ENCODE measurements around the gene NBAS.

- TF ChIP-seq, protein P1, sequence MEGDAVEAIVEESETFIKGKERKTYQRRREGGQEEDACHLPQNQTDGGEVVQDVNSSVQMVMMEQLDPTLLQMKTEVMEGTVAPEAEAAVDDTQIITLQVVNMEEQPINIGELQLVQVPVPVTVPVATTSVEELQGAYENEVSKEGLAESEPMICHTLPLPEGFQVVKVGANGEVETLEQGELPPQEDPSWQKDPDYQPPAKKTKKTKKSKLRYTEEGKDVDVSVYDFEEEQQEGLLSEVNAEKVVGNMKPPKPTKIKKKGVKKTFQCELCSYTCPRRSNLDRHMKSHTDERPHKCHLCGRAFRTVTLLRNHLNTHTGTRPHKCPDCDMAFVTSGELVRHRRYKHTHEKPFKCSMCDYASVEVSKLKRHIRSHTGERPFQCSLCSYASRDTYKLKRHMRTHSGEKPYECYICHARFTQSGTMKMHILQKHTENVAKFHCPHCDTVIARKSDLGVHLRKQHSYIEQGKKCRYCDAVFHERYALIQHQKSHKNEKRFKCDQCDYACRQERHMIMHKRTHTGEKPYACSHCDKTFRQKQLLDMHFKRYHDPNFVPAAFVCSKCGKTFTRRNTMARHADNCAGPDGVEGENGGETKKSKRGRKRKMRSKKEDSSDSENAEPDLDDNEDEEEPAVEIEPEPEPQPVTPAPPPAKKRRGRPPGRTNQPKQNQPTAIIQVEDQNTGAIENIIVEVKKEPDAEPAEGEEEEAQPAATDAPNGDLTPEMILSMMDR (IDR thresholded peaks at IDR 0.05; ENCODE audit: low read depth, low read length) = no peak
- TF ChIP-seq MAX (IDR thresholded peaks at IDR 0.05; ENCODE audit: low read depth, low read length) (no peak), MYC (IDR thresholded peaks at IDR 0.05; ENCODE audit: low read depth, low read length) (no peak)
Observed at GRCh38 chr2:15456352-15456751, 104.8 kb downstream of the NBAS start.
